Measurements from ENCODE around the gene GLI3.

DNA sequence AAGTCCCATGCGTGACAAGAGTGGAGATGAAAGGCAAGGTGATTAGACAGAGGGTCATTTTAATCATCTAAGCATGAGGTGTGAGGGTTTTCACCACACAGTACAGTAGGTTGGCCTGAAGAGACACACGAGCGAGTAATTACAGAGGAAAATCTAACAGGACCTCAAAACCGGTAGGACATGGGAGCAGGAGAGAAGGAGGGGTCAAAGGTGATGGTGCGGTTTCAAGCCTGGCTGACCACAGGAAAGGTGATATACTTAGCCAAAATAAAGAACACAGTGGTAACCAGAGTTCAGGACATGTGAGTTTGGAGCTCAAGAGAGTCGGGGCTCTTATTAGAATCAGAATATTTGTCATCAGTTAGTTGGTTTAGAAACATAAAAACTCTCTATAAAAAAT, 20.0 kb downstream of the GLI3 start:
- TF ChIP-seq POLR2A (IDR thresholded peaks at IDR 0.05; ENCODE audit: low read depth, low read length): no peak
- TF ChIP-seq, protein P1, sequence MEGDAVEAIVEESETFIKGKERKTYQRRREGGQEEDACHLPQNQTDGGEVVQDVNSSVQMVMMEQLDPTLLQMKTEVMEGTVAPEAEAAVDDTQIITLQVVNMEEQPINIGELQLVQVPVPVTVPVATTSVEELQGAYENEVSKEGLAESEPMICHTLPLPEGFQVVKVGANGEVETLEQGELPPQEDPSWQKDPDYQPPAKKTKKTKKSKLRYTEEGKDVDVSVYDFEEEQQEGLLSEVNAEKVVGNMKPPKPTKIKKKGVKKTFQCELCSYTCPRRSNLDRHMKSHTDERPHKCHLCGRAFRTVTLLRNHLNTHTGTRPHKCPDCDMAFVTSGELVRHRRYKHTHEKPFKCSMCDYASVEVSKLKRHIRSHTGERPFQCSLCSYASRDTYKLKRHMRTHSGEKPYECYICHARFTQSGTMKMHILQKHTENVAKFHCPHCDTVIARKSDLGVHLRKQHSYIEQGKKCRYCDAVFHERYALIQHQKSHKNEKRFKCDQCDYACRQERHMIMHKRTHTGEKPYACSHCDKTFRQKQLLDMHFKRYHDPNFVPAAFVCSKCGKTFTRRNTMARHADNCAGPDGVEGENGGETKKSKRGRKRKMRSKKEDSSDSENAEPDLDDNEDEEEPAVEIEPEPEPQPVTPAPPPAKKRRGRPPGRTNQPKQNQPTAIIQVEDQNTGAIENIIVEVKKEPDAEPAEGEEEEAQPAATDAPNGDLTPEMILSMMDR (conservative IDR thresholded peaks at IDR 0.05; ENCODE audit: low read depth, low read length): no peak
- TF ChIP-seq RFX5 (IDR thresholded peaks at IDR 0.05; ENCODE audit: low read depth, low read length): no peak

Measured in IMR-90 (cell line).